RCC 7860 (cell line): ENCODE measurements around the gene RXRG.

ENCODE experiments used
- DNase-seq: peaks from one replicate; pipeline ENCODE4 v3.0.0-alpha.2; 2015; ENCODE audit warnings: low spot score
- FAIRE-seq: peaks from 2 replicates; lab custom pipeline; 2012; peaks lifted over from hg19 to GRCh38; lab: Jason Lieb, UNC

RXRG gene

GRCh38 chr1:165371588-165372225 lies 73.2 kb downstream of the RXRG start:
- no peak for DNase-seq
- no peak for FAIRE-seq

DNA sequence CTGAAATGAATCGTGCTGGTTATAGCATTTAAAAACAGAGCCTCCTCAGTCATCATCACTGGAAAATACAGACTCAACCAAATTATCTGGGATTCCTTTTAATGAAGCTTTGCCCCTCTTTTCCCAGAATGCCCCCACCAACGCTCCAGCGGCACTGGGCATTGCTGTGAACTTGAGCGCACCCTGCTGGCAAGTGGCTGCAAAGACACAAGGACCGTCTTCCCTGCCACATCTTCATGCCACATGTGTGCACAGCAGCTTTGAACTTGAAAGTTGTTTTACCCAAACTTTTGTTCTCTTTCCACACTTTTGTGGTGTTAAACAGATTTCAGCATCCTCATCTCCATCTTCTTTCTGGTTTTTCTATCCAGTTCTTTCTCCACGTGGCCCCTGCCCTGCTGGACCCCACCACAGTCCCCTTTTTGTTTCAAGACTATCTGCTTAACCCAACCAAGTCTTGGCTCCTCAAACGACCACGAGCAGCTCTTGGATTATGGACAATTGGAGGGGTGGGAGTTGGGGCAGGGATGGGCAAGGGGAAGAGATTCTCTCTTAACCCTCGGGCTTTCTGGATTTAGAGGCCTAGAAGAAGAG lies 75.6 kb downstream of the RXRG start:
- no peak for FAIRE-seq
- DNase-seq: peak; percentile 14

- DNase-seq (peak; percentile 18), FAIRE-seq (no peak)
Measured at GRCh38 chr1:165367375-165367993, 77.4 kb downstream of the RXRG start.

DNA sequence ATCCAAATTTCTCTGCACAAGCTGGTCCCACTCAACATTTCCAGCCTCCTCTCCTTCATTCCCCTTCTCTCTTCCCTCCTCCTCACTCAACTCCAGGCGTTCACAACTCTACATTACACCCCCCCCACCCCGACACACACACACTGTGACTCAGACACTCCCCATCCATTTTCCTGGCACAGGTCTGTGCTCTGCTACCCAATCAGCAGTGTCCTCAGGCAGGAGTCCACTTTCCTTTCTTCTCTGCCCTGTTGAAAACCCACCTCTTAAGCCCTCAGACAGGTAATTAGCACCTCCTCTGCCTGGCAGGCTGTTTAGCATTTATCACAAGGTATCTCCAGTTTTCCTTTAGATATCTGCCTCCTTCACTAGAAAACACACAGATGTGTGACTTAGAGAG lies 79.6 kb downstream of the RXRG start:
- FAIRE-seq: no peak
- no peak for DNase-seq

GRCh38 chr1:165364568-165365133 lies 80.3 kb downstream of the RXRG start:
- FAIRE-seq: no peak
- DNase-seq: no peak

DNA sequence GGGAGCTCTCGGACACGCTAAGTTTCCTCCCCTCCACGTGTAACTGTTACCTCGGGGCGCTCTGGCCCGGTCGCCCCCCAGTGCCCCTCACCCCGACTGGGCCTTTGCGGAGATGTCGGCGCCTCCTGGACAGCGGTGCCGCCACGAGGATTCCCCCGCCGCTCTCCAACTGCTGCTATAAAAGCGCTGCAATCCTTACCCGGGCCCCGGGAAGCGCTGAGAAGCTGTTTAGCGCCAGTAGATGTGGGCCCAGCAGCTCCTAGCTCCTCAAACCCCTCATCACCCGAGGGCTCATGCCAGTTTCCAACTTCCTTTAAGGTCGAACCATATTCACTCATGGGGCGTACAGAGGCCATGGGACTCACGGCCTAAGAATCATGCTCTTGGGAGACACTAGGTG lies 88.0 kb downstream of the RXRG start:
- DNase-seq (no peak), FAIRE-seq (no peak)

GRCh38 chr1:165355977-165356811 lies 88.7 kb downstream of the RXRG start, which contains the start of gene LMX1A:
TSS of gene LMX1A (minus strand) at chr1:165356715. CDS start at chr1:165355559, 1,156 bp downstream.
- FAIRE-seq (no peak), DNase-seq (no peak)

- no peak for DNase-seq
- no peak for FAIRE-seq
Measured at GRCh38 chr1:165355139-165355976, 89.6 kb downstream of the RXRG start.

DNA sequence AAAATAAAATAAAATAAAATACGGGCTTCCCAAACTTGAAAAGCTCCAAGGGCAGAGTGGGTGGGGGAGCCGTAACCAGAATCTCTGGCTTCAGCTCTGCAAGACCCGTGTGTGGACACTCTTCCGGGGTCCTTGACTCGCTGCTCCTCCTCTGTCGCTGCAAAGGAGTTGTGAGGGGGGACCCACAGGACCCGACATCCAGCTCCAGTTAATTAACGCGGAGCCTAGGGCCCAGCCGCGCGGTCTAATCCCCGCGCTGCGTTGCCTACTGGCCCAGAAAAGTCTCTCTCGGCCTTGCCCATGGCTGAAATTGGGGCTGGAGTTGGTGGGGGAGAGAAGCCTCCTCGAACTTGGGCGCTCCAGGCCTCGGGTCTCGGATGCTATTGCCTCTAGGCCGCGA lies 90.2 kb downstream of the RXRG start:
- no peak for DNase-seq
- no peak for FAIRE-seq

DNA sequence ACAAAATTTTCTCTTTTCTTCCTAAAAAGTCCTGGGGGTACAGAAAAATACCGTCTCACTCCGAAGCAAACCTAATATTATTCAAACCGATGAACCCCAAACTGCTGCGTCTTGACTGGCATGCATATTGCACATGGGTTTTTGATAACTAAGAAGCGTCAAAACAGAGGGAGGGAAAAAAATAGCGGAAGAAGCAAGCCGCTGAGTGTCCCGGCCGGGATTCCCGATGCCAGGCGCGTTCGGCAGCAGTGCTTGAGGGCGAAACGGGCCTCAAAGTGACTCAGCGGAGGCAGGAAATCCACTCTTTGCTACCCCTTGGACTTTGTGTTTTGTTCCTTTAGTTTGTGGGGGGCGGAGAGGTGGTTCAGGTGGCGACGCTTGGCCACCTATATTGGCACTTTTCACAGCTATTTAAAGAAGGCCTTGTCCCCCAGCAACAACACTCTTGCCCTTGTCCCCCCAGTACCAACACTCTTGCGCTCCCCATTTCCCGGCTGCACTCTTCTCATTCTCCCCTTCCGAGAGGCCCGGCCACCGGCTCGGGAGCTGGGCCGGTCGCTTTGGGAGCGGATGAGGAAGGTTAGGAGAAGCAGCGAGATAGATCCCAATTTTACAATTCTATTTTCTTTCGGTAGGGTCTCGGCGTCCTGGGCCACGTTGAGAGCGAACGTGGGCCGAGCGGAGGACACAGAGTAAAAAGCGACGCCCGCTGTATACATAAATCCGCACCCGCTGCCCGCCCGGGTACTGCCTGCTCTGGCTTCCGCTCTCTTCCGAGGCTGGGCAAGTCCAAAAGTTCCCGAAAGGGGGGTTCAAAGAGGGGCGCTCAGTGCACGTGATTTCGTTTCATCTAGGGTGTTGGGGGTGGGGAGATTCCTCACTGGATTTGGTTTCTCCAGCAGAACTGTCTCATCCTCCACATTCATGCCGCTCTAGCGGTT lies 90.9 kb downstream of the RXRG start:
- no peak for FAIRE-seq
- no peak for DNase-seq

DNA sequence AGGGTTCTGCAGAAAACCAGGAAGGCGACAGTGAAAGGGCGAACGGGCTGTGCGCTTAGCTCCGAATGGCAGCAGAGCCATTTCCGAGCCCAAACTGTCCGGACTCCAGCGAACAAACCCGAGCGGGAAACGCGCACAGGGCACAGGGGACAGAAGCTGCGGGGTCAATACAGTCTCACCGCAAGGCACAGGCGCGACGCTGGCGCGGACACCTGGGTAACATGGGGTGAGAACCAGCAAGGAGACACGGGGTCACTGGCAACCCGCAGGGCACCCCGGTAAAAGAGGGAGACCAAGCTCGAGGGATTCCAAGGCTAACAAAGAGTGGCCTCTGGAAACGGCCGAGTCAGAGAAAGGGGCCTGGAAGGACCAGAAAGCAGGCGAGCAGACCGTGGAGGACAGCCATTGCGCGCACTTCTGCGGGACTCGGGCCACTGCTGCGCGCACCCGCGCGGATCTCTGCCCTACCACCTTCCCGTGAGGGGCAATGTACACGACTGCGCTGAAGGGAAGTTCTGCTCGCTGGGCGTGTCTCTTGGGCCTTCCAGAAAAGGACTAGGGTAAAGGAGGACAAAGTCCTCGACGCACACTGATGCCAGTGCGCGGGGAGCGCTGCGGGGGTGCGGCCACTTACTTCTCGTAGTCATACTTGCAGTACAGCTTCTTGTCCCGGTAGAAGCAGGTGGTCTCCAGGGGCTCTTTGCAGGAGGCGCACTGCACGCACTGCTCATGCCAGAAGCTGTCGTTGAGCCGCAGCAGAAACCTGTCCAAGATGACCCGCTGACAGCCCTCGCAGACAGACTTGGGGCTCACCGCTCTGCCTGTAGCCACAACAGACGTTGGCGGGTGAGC lies 92.3 kb downstream of the RXRG start:
- FAIRE-seq (no peak), DNase-seq (no peak)

DNA sequence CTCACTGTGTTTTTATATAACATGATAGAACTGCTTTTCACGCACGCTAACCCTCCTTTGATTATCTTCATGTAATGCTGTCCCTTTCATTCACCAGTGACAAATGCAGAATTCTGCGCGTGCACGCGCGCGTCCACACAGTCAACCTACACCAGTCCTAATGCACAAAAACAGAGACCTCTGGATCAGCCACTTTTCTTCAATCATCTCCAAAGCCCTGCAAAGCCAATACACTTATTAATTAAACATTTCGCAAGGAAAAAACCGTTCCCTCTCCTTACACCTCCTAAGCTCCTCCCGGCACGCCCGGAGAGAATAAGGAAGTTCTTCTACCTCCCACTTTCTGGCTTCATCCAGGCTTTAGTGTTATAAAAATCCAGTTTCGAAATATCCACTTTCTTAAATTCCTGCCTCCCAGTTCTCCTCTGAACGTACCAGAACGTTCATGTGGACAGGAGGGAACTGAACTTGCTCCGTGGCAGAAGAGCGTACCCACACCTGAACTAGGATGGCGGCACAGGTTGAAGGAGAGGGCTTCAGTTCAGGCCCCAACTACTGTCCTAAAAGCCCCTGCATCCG lies 93.0 kb downstream of the RXRG start:
- DNase-seq (no peak), FAIRE-seq (no peak)
